Gastrocnemius medialis (tissue), 4 donors: ENCODE data around the gene RAD51B. TPM values are rescaled to one million over a fixed set of nuclear protein-coding genes. Genes with fewer than 3 reads are reported as not detected.
A peak's percentile ranks its signal among the peaks of the same experiment; 100 is the strongest.

Experiments used
- ATAC-seq, 2 donors: fragments of 150-250 bp; one replicate each; pipeline ENCODE4 v1.9.1; 2016
- DNase-seq, 2 donors: peaks; one replicate each; pipeline ENCODE4 v3.0.0-alpha.2; 2019
- H3K27ac ChIP-seq, 4 donors: fragments of 200-600 bp; sonication (generic); 1 replicate in 1 of 4; 2 replicates in 3 of 4; pipeline ENCODE4 v1.5.1; 2016 to 2018; ENCODE audit warnings: mild to moderate bottlenecking in 2 of 4, moderate library complexity in 1 of 4
- H3K27me3 ChIP-seq, 3 donors: fragments of 200-600 bp; sonication (generic) in 2 of 3; 1 replicate in 1 of 3; 2 replicates in 2 of 3; pipeline versions ENCODE4 v1.5.1 to v1.6.0; 2016 to 2019; ENCODE audit warnings: mild to moderate bottlenecking in 1 of 3, moderate library complexity in 1 of 3
- H3K36me3 ChIP-seq, 2 donors: fragments of 200-600 bp; sonication (generic) in 1 of 2; one replicate each; pipeline ENCODE4 v1.5.1; 2017 to 2018
- H3K4me1 ChIP-seq, 2 donors: fragments of 200-600 bp; sonication (generic) in 1 of 2; one replicate each; pipeline ENCODE4 v1.5.1; 2016 to 2017; ENCODE audit warnings: mild to moderate bottlenecking in 2 of 2
- H3K4me3 ChIP-seq, 4 donors: fragments of 200-600 bp; sonication (generic) in 3 of 4; 1 replicate in 1 of 4; 2 replicates in 3 of 4; pipeline ENCODE4 v1.5.1; 2016 to 2019; ENCODE audit warnings: mild to moderate bottlenecking in 2 of 4
- H3K9me3 ChIP-seq, 3 donors: fragments of 200-600 bp; sonication (generic) in 2 of 3; 1 replicate in 1 of 3; 2 replicates in 2 of 3; pipeline ENCODE4 v1.5.1; 2016 to 2019
- POLR2A ChIP-seq, 2 donors: fragments of 450-650 bp; IDR thresholded peaks; one replicate each; pipeline ENCODE4 v1.6.1; 2017; ENCODE audit warnings: antibody characterized with exemption in 2 of 2, mild to moderate bottlenecking in 2 of 2, moderate library complexity in 2 of 2
- in situ Hi-C, 4 donors: fragments of 200-750 bp; cut with MboI; loops; one replicate each; pipeline versions ENCODE4 v1.15.0 to v1.8.0; 2017; ENCODE audit warnings: low sequenced_read_pairs in 4 of 4
- intact Hi-C: fragments of 100-400 bp; cut with DNase I; formaldehyde crosslinking; loops from one replicate; pipeline ENCODE4 v1.15.1; 2023; ENCODE audit warnings: low total_unique reads
- total RNA-seq, 4 donors: library from RNA; depleted of rRNA; stranded (reverse); fragments of >200 nt; gene quantifications; one replicate each; pipeline versions ENCODE4 v1.1.0 to v1.2.3, GENCODE V29; 2016
- TF ChIP-seq, protein P1 (sequence below), 5 experiments: fragments of 450-650 bp in 3 of 5; fragments of 200-600 bp in 2 of 5; sonication (generic) in 2 of 5; IDR thresholded peaks in 4 of 5; conservative IDR thresholded peaks in 1 of 5; 1 replicate in 4 of 5; 2 replicates in 1 of 5; pipeline ENCODE4 v1.5.1; 2016 to 2019; ENCODE audit warnings: antibody characterized with exemption in 5 of 5, mild to moderate bottlenecking in 3 of 5, moderate library complexity in 3 of 5

Gene RAD51B
- total RNA-seq, 4 donors from 2014 or later, result 1.6 to 3.3 (median 2.4) TPM

DNA sequence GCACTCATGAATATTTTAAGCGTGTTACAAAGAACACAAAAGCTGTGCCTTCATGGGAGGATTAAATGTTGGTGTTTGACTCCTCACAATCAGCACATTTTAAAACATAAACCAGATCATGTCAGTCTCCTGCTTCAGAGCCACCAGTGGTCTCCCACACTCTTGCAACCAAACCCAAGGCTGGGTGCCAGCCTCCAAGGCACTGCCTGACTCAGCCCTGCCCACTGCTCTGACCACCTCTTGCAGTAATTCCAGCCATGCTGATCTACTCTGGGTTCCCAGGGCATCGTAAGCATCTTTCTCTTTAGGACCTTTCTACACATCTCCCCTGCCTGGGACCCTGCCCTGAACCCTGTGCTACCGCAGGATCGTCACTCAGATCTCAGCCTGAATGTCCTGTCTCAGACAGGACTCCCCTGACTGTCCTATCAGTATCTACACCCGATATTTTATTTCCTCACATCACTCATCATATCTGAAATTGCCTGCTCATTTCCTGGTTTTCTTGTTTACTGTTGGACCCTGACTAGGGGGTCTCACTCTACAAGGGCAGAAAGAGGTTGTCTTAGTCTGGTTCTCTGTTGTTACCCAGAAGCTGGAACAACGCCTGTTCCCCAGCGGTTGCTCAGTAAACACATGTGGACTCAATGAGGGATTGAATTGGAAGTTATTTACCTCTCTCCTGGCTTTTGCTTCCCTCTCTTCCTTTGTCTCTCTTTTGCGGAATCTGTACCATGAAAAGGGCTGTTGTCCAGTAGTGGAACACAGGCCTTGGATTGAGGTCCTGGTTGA is 449.8 kb downstream of the RAD51B start:
- Histone ChIP-seq H3K4me1 (peaks cover 7 to 12% of the 10 kb centered on the region in 2 donors), H3K9me3 (no peaks in the 10 kb centered on the region), H3K4me3 (no peak overlapping the region), H3K27me3 (no peaks in the 10 kb centered on the region), H3K36me3 (no peaks in the 10 kb centered on the region), H3K27ac (no peak overlapping the region)
- no peak for ATAC-seq
- TF ChIP-seq, protein P1, sequence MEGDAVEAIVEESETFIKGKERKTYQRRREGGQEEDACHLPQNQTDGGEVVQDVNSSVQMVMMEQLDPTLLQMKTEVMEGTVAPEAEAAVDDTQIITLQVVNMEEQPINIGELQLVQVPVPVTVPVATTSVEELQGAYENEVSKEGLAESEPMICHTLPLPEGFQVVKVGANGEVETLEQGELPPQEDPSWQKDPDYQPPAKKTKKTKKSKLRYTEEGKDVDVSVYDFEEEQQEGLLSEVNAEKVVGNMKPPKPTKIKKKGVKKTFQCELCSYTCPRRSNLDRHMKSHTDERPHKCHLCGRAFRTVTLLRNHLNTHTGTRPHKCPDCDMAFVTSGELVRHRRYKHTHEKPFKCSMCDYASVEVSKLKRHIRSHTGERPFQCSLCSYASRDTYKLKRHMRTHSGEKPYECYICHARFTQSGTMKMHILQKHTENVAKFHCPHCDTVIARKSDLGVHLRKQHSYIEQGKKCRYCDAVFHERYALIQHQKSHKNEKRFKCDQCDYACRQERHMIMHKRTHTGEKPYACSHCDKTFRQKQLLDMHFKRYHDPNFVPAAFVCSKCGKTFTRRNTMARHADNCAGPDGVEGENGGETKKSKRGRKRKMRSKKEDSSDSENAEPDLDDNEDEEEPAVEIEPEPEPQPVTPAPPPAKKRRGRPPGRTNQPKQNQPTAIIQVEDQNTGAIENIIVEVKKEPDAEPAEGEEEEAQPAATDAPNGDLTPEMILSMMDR (IDR thresholded peaks at IDR 0.05 in 4 of 5, conservative IDR thresholded peaks at IDR 0.05 in 1 of 5), result no peak
- TF ChIP-seq POLR2A (IDR thresholded peaks at IDR 0.05), result no peak
- in situ Hi-C loops (no loop called here), intact Hi-C loops (no loop called here)
- DNase-seq, result no peak

DNA sequence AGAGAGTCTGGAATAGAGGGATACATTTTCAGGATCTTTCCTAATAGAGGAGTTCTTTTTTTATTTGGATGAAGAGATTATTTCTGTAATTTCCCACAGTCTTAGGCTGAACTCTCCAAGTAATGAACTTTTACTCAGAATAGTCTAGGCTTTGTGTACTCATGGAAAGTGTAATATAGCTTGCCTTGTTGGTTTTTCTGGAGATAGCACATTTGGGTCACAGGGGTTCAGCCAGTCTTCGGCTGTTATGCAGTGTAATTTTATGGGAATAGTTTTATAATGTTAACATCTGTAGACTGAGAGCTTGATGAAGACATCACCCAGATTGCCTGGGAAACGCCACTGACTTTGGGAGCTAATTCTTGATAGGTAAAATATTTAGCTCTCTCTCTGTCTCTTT is 450.8 kb downstream of the RAD51B start:
- DNase-seq (no peak), ATAC-seq (no peak)
- intact Hi-C loops (no loop called here), in situ Hi-C loops (no loop called here)
- Histone ChIP-seq H3K27me3 (no peaks in the 10 kb centered on the region), H3K4me1 (peaks cover 7 to 12% of the 10 kb centered on the region in 2 donors), H3K9me3 (no peaks in the 10 kb centered on the region), H3K36me3 (no peaks in the 10 kb centered on the region), H3K4me3 (no peak overlapping the region), H3K27ac (peak overlapping the region in 1 of 4 donors; percentile 57)
- TF ChIP-seq POLR2A (IDR thresholded peaks at IDR 0.05), result no peak
- TF ChIP-seq, protein P1 (IDR thresholded peaks at IDR 0.05 in 4 of 5, conservative IDR thresholded peaks at IDR 0.05 in 1 of 5), result no peak

DNA sequence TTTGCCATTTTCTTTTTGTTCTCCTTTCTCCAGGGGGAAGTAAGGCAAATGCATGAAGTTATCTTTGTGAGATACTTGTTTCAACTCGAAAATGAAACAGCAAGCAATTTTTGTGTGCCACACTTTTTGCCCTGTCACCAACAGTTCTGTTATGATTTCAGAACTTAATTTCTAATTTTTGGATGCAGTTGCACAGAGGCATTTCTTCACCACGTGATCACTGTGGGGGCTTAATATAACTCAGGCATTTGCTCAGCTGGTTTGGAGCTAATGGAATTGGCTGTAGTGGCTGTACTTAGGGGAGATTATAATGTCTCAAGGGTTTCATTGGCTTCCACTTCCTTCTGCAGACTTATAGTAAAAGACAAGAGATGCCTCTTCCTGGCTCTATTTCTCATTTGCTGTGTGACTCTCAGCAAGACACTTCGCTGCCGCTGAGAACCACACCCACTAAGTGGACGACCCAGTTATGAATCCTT is 452.4 kb downstream of the RAD51B start:
- Histone ChIP-seq H3K27ac (no peak overlapping the region), H3K9me3 (no peaks in the 10 kb centered on the region), H3K4me1 (peaks cover 7 to 12% of the 10 kb centered on the region in 2 donors), H3K36me3 (no peaks in the 10 kb centered on the region), H3K27me3 (no peaks in the 10 kb centered on the region), H3K4me3 (no peak overlapping the region)
- in situ Hi-C loops, result no loop called here
- ATAC-seq (peak in 1 of 2 donors; percentile 33), DNase-seq (no peak)
- intact Hi-C loops, result no loop called here
- no peak for TF ChIP-seq POLR2A (IDR thresholded peaks at IDR 0.05)
- TF ChIP-seq, protein P1 (IDR thresholded peaks at IDR 0.05 in 4 of 5, conservative IDR thresholded peaks at IDR 0.05 in 1 of 5), result no peak

DNA sequence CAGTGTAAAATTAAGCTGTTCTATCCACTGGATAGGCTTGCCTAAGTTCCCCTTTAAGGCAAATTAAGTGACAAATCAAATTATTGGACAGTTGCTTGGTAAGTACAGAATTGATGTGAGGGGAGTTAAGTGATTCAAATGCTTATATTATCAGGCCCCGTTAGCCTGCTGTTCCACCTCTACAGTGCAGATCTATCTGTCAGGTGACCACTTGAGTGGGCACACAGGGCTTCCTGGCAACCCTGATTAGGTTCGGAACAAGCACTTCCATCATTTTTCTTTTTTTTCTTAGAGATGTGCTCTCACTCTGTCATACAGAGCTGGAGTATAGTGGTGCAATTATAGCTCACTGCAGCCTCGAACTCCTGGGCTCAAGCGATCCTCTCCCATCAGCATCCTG is 453.8 kb downstream of the RAD51B start:
- Histone ChIP-seq H3K36me3 (no peaks in the 10 kb centered on the region), H3K4me3 (no peak overlapping the region), H3K4me1 (peaks cover 7 to 13% of the 10 kb centered on the region in 2 donors), H3K27ac (no peak overlapping the region), H3K27me3 (no peaks in the 10 kb centered on the region), H3K9me3 (no peaks in the 10 kb centered on the region)
- in situ Hi-C loops, result no loop called here
- no peak for ATAC-seq
- DNase-seq, result no peak
- intact Hi-C loops, result no loop called here
- TF ChIP-seq POLR2A (IDR thresholded peaks at IDR 0.05), result no peak
- TF ChIP-seq, protein P1 (IDR thresholded peaks at IDR 0.05 in 4 of 5, conservative IDR thresholded peaks at IDR 0.05 in 1 of 5), result no peak
